Trophoblast cell (in vitro differentiated cells and primary cell): ENCODE data around the gene RARB.

Experiments used
- DNase-seq, 2 donors: peaks; one replicate each; pipeline ENCODE4 v3.0.0-alpha.2; 2016
- H2AFZ ChIP-seq: 2 replicates; pipeline ENCODE4 v1.6.1; 2013; ENCODE audit warnings: low read length, moderate library complexity, mild to moderate bottlenecking; ENCODE audit not compliant: insufficient read depth, poor library complexity
- H2AK5ac ChIP-seq: 2 replicates; pipeline ENCODE4 v1.6.1; 2013; ENCODE audit warnings: mild to moderate bottlenecking, low read length
- H2BK120ac ChIP-seq: 2 replicates; pipeline ENCODE4 v1.6.1; 2013; ENCODE audit warnings: low read length, mild to moderate bottlenecking, moderate library complexity; ENCODE audit not compliant: insufficient read depth, poor library complexity
- H2BK12ac ChIP-seq: 2 replicates; pipeline ENCODE4 v1.6.1; 2013; ENCODE audit warnings: mild to moderate bottlenecking, low read length, moderate library complexity
- H2BK5ac ChIP-seq: 2 replicates; pipeline ENCODE4 v1.6.1; 2013; ENCODE audit warnings: low read length, low read depth, moderate library complexity, mild to moderate bottlenecking; ENCODE audit not compliant: poor library complexity
- H3K14ac ChIP-seq: 2 replicates; pipeline ENCODE4 v1.6.1; 2013; ENCODE audit warnings: mild to moderate bottlenecking, low read length
- H3K18ac ChIP-seq: 2 replicates; pipeline ENCODE4 v1.6.1; 2013; ENCODE audit warnings: mild to moderate bottlenecking, low read length
- H3K23ac ChIP-seq: 2 replicates; pipeline ENCODE4 v1.6.1; 2013; ENCODE audit warnings: low read length
- H3K27ac ChIP-seq: 2 replicates; pipeline ENCODE4 v1.5.1; 2013; ENCODE audit warnings: low read depth, mild to moderate bottlenecking, inconsistent platforms, low read length, moderate library complexity
- H3K27me3 ChIP-seq: 2 replicates; pipeline ENCODE4 v1.6.1; 2013; ENCODE audit warnings: inconsistent platforms, mild to moderate bottlenecking, low read length, moderate library complexity; ENCODE audit not compliant: insufficient read depth
- H3K36me3 ChIP-seq, 2 experiments: 1 replicate in 1 of 2; 2 replicates in 1 of 2; pipeline ENCODE4 v1.6.1; 2013; ENCODE audit warnings: low read length in 2 of 2, mild to moderate bottlenecking in 2 of 2, moderate library complexity in 1 of 2; ENCODE audit not compliant: insufficient read depth in 2 of 2, control insufficient read depth in 1 of 2
- H3K4ac ChIP-seq: 2 replicates; pipeline ENCODE4 v1.6.1; 2013; ENCODE audit warnings: low read depth, mild to moderate bottlenecking, low read length, moderate library complexity
- H3K4me1 ChIP-seq, 2 experiments: 1 replicate in 1 of 2; 2 replicates in 1 of 2; pipeline ENCODE4 v1.6.1; 2013; ENCODE audit warnings: low read length in 2 of 2, mild to moderate bottlenecking in 2 of 2, moderate library complexity in 1 of 2; ENCODE audit not compliant: insufficient read depth in 2 of 2, control insufficient read depth in 1 of 2
- H3K4me2 ChIP-seq: 2 replicates; pipeline ENCODE4 v1.6.1; 2013; ENCODE audit warnings: inconsistent platforms, mild to moderate bottlenecking, low read length, moderate library complexity
- H3K4me3 ChIP-seq: 2 replicates; pipeline ENCODE4 v1.5.1; 2013; ENCODE audit warnings: mild to moderate bottlenecking, low read depth, low read length, inconsistent platforms
- H3K79me1 ChIP-seq: one replicate; pipeline ENCODE4 v1.6.1; 2013; ENCODE audit warnings: low read length
- H3K79me2 ChIP-seq: 2 replicates; pipeline ENCODE4 v1.6.1; 2013; ENCODE audit warnings: low read length, mild to moderate bottlenecking; ENCODE audit not compliant: control insufficient read depth, insufficient read depth, poor library complexity
- H3K9ac ChIP-seq: 2 replicates; pipeline ENCODE4 v1.6.1; 2013; ENCODE audit warnings: mild to moderate bottlenecking, low read length
- H3K9me3 ChIP-seq: 2 replicates; pipeline ENCODE4 v1.6.1; 2013; ENCODE audit warnings: low read depth, mild to moderate bottlenecking, control low read depth, inconsistent platforms, low read length; ENCODE audit not compliant: insufficient read depth
- H4K12ac ChIP-seq: 2 replicates; pipeline ENCODE4 v1.6.1; 2013; ENCODE audit warnings: low read depth, mild to moderate bottlenecking, low read length, moderate library complexity
- H4K8ac ChIP-seq: 2 replicates; pipeline ENCODE4 v1.6.1; 2013; ENCODE audit warnings: low read depth, mild to moderate bottlenecking, low read length, moderate library complexity
- H4K91ac ChIP-seq: one replicate; pipeline ENCODE4 v1.6.1; 2013; ENCODE audit warnings: low read depth, mild to moderate bottlenecking, low read length, moderate library complexity
- WGBS: extraction: QIAGEN DNeasy Blood & Tissue Kit; methylation state at CpG from one replicate; pipeline ENCODE4 v1.1.7; 2013; ENCODE audit warnings: missing lambda C conversion rate; ENCODE audit not compliant: insufficient read length, insufficient coverage; ENCODE audit errors: extremely low coverage; 5-methylcytosine and 5-hydroxymethylcytosine counted together

The RARB gene

GRCh38 chr3:25574172-25574765 is 146.2 kb downstream of the RARB start:
- Histone ChIP-seq H3K27me3 (no peaks in the 10 kb centered on the region), H3K79me1 (no peaks in the 10 kb centered on the region), H3K14ac (no peak overlapping the region), H4K91ac (no peak overlapping the region), H2BK12ac (no peak overlapping the region), H3K9me3 (no peaks in the 10 kb centered on the region), H3K4me3 (no peak overlapping the region), H3K36me3 (peaks cover 7 to 9% of the 10 kb centered on the region in 2 experiments), H2BK120ac (no peak overlapping the region), H3K4me2 (no peak overlapping the region), H3K79me2 (no peaks in the 10 kb centered on the region), H3K23ac (no peak overlapping the region), H3K18ac (no peak overlapping the region), H3K4ac (no peak overlapping the region), H4K8ac (no peak overlapping the region), H2BK5ac (no peak overlapping the region), H3K4me1 (peaks cover 0 to 9% of the 10 kb centered on the region in 2 experiments), H2AK5ac (no peak overlapping the region), H3K9ac (no peak overlapping the region), H3K27ac (no peak overlapping the region), H2AFZ (no peak overlapping the region), H4K12ac (no peak overlapping the region)
- no CpG with 5 or more reads among the region's 16 CpGs for WGBS
- no peak for DNase-seq

GRCh38 chr3:25575001-25575400 is 146.9 kb downstream of the RARB start:
- H3K4me3 ChIP-seq: no peak overlapping the region
- no peak overlapping the region for H2BK12ac ChIP-seq
- H3K4me1 ChIP-seq: peaks cover 0 to 9% of the 10 kb centered on the region in 2 experiments
- H3K36me3 ChIP-seq: peaks cover 6 to 7% of the 10 kb centered on the region in 2 experiments
- H3K23ac ChIP-seq: no peak overlapping the region
- no peak overlapping the region for H4K91ac ChIP-seq
- no peaks in the 10 kb centered on the region for H3K27me3 ChIP-seq
- H3K18ac ChIP-seq: no peak overlapping the region
- no peak overlapping the region for H3K4ac ChIP-seq
- no peak overlapping the region for H4K8ac ChIP-seq
- no peak overlapping the region for H4K12ac ChIP-seq
- no peak overlapping the region for H2BK5ac ChIP-seq
- H3K4me2 ChIP-seq: no peak overlapping the region
- no peaks in the 10 kb centered on the region for H3K79me1 ChIP-seq
- no peak overlapping the region for H2BK120ac ChIP-seq
- no peak overlapping the region for H2AK5ac ChIP-seq
- no peak for DNase-seq
- H3K27ac ChIP-seq: no peak overlapping the region
- no peaks in the 10 kb centered on the region for H3K79me2 ChIP-seq
- no peak overlapping the region for H3K9ac ChIP-seq
- no CpG with 5 or more reads among the region's 12 CpGs for WGBS
- no peaks in the 10 kb centered on the region for H3K9me3 ChIP-seq
- no peak overlapping the region for H3K14ac ChIP-seq
- no peak overlapping the region for H2AFZ ChIP-seq

GRCh38 chr3:25576146-25576545 is 148.1 kb downstream of the RARB start:
- Histone ChIP-seq H3K4me2 (no peak overlapping the region), H2AK5ac (no peak overlapping the region), H4K12ac (no peak overlapping the region), H2BK5ac (no peak overlapping the region), H3K9me3 (no peaks in the 10 kb centered on the region), H2BK12ac (no peak overlapping the region), H3K36me3 (peaks cover 3 to 4% of the 10 kb centered on the region in 2 experiments), H3K23ac (no peak overlapping the region), H3K4me3 (no peak overlapping the region), H3K14ac (no peak overlapping the region), H3K18ac (no peak overlapping the region), H2BK120ac (no peak overlapping the region), H3K79me1 (no peaks in the 10 kb centered on the region), H2AFZ (no peak overlapping the region), H3K27me3 (no peaks in the 10 kb centered on the region), H3K4me1 (peaks cover 0 to 9% of the 10 kb centered on the region in 2 experiments), H3K9ac (no peak overlapping the region), H4K91ac (no peak overlapping the region), H3K4ac (no peak overlapping the region), H3K79me2 (no peaks in the 10 kb centered on the region), H3K27ac (no peak overlapping the region), H4K8ac (no peak overlapping the region)
- no peak for DNase-seq
- WGBS: no CpG with 5 or more reads among the region's 4 CpGs

GRCh38 chr3:25576831-25577454 is 148.9 kb downstream of the RARB start:
- no peak overlapping the region for H3K4me2 ChIP-seq
- H3K79me2 ChIP-seq: no peaks in the 10 kb centered on the region
- H3K4me3 ChIP-seq: no peak overlapping the region
- no CpG with 5 or more reads among the region's 15 CpGs for WGBS
- H2BK5ac ChIP-seq: no peak overlapping the region
- H3K27me3 ChIP-seq: no peaks in the 10 kb centered on the region
- H3K23ac ChIP-seq: no peak overlapping the region
- peaks cover 2 to 5% of the 10 kb centered on the region in 2 experiments for H3K36me3 ChIP-seq
- H2AK5ac ChIP-seq: no peak overlapping the region
- H2AFZ ChIP-seq: no peak overlapping the region
- no peaks in the 10 kb centered on the region for H3K79me1 ChIP-seq
- H3K4me1 ChIP-seq: peaks cover 0 to 11% of the 10 kb centered on the region in 2 experiments
- no peak overlapping the region for H3K9ac ChIP-seq
- H4K91ac ChIP-seq: no peak overlapping the region
- no peak overlapping the region for H4K8ac ChIP-seq
- no peak overlapping the region for H4K12ac ChIP-seq
- no peak overlapping the region for H2BK120ac ChIP-seq
- no peak overlapping the region for H3K18ac ChIP-seq
- H3K14ac ChIP-seq: no peak overlapping the region
- no peak overlapping the region for H3K27ac ChIP-seq
- DNase-seq: peak in 1 of 2 donors; percentile 7
- H2BK12ac ChIP-seq: no peak overlapping the region
- H3K4ac ChIP-seq: no peak overlapping the region
- H3K9me3 ChIP-seq: no peaks in the 10 kb centered on the region
